ENCODE measurements around the gene TRIM33.

DNA sequence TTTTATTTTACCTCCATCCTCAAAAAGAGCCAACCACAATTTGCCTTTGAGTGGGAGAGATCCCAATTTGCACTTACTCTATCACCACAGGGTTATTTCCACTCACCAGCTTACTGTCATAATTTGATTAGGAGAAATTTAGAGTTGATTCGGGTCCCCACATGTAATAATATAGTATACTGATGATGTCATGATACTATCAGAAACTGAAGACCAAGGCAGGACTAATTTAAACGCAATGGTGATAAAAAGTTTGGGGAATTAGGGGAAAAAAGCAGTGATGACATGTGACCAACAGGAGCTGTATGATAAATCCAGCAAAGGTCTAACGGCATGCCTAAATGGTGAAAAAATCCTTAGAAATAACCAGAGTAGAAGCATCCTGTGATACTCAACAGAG is 54.4 kb downstream of the TRIM33 start:
- TF ChIP-seq, protein P1, sequence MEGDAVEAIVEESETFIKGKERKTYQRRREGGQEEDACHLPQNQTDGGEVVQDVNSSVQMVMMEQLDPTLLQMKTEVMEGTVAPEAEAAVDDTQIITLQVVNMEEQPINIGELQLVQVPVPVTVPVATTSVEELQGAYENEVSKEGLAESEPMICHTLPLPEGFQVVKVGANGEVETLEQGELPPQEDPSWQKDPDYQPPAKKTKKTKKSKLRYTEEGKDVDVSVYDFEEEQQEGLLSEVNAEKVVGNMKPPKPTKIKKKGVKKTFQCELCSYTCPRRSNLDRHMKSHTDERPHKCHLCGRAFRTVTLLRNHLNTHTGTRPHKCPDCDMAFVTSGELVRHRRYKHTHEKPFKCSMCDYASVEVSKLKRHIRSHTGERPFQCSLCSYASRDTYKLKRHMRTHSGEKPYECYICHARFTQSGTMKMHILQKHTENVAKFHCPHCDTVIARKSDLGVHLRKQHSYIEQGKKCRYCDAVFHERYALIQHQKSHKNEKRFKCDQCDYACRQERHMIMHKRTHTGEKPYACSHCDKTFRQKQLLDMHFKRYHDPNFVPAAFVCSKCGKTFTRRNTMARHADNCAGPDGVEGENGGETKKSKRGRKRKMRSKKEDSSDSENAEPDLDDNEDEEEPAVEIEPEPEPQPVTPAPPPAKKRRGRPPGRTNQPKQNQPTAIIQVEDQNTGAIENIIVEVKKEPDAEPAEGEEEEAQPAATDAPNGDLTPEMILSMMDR (conservative IDR thresholded peaks at IDR 0.05), result no peak
- TF ChIP-seq EZH2 (IDR thresholded peaks at IDR 0.05; ENCODE audit: low read depth), result no peak

Data from PC-9 (cell line).